Lower leg skin (tissue), 4 donors: Measurements from ENCODE around the gene LACRT. TPM values are rescaled to one million over a fixed set of nuclear protein-coding genes. Genes with fewer than 3 reads are reported as not detected.

ENCODE experiments used
- DNase-seq, 2 donors: peaks; one replicate each; pipeline ENCODE4 v3.0.0-alpha.2; 2019; ENCODE audit warnings: low spot score in 2 of 2
- H3K4me3 ChIP-seq: fragments of 200-600 bp; sonication (generic); 2 replicates; pipeline ENCODE4 v1.5.1; 2017; ENCODE audit warnings: mild to moderate bottlenecking, low read depth; ENCODE audit not compliant: poor library complexity, severe bottlenecking
- CTCF ChIP-seq, 3 donors: fragments of 450-650 bp; IDR thresholded peaks; one replicate each; pipeline ENCODE4 v1.5.1; 2016; ENCODE audit warnings: antibody characterized with exemption in 3 of 3, mild to moderate bottlenecking in 3 of 3, moderate library complexity in 2 of 3
- POLR2A ChIP-seq, 2 donors: fragments of 450-650 bp; IDR thresholded peaks; one replicate each; pipeline ENCODE4 v1.6.1; 2016 to 2017; ENCODE audit warnings: antibody characterized with exemption in 2 of 2, mild to moderate bottlenecking in 1 of 2, moderate library complexity in 1 of 2
- WGBS, 2 donors: methylation state at CpG; one replicate each; pipeline ENCODE4 v1.1.5; 2018; 5-methylcytosine and 5-hydroxymethylcytosine counted together
- intact Hi-C: fragments of 100-400 bp; cut with DNase I; formaldehyde crosslinking; loops from one replicate; pipeline ENCODE4 v1.15.0; 2023; ENCODE audit warnings: low total_unique reads
- total RNA-seq, 4 donors: library from RNA; depleted of rRNA; stranded (reverse); fragments of >200 nt; gene quantifications; one replicate each; pipeline ENCODE4 v1.1.0, GENCODE V29; 2016

LACRT gene
- total RNA-seq, 4 donors from 2014 or later: 0.68 TPM; not detected in 3

DNA sequence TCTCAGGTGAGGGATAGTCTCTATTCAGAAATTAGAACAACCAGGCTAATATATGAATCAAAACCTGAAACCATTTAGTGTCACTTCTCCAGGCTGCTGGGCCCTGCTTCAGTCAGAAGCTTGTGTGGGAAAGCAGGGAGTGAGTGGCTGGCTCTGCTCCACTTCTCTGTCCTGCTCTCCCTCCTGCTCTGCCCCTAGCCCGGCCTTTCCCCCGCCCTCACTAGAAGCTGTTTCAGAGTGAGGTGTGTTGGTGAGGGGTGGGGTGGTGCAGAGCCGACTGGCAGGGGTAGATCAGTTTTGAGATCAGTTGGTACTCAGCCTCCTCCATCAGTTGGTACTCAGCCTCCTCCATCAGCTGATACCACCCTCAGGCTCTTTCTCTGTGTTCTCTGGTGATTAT, 39.2 kb downstream of the LACRT start:
- WGBS, 2 donors: 73 to 88% methylated on average over 3 of the region's 3 CpGs
- DNase-seq: no peak
- no peak overlapping the region for H3K4me3 ChIP-seq
- intact Hi-C loops: no loop called here
- TF ChIP-seq POLR2A (IDR thresholded peaks at IDR 0.05) (no peak), CTCF (IDR thresholded peaks at IDR 0.05) (no peak)

DNA sequence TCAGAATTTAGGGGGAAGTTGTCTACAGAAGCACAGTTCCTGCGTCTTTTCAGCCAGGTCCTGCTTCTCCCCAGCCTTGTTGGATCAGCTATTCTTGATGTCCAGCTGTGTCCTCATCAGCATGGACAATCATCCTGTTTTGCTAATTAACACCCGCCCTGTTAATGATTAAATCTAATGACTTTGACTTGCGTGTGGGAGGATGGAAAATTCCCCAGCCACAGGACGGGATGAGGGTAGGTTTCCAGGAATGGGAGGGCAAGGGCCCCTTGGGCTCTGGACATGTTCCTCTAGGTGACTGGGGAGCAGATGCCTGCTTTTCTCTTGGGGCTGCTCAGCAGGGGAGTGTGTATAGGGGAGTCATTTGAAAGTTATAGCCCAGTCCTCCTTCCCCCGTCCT, 41.0 kb downstream of the LACRT start:
- no peak for TF ChIP-seq POLR2A (IDR thresholded peaks at IDR 0.05)
- intact Hi-C loops: no loop called here
- no peak overlapping the region for H3K4me3 ChIP-seq
- 50 to 57% methylated on average over 5 of the region's 5 CpGs for WGBS, 2 donors
- DNase-seq: no peak

GRCh38 chr12:54593135-54593534, 41.6 kb downstream of the LACRT start:
- TF ChIP-seq CTCF (IDR thresholded peaks at IDR 0.05) (no peak), POLR2A (IDR thresholded peaks at IDR 0.05) (no peak)
- 74 to 78% methylated on average over 4 of the region's 4 CpGs for WGBS, 2 donors
- DNase-seq: no peak
- intact Hi-C loops: no loop called here
- no peak overlapping the region for H3K4me3 ChIP-seq

- intact Hi-C loops: no loop called here
- DNase-seq: no peak
- no peak overlapping the region for H3K4me3 ChIP-seq
- no peak for TF ChIP-seq CTCF (IDR thresholded peaks at IDR 0.05)
- no peak for TF ChIP-seq POLR2A (IDR thresholded peaks at IDR 0.05)
- 70% methylated on average over 2 of the region's 2 CpGs for WGBS, 2 donors
Observed at GRCh38 chr12:54592316-54592715, 42.4 kb downstream of the LACRT start.

GRCh38 chr12:54590978-54591591, 43.6 kb downstream of the LACRT start:
- no peak overlapping the region for H3K4me3 ChIP-seq
- TF ChIP-seq POLR2A (IDR thresholded peaks at IDR 0.05) (no peak), CTCF (IDR thresholded peaks at IDR 0.05) (no peak)
- intact Hi-C loops: no loop called here
- no peak for DNase-seq
- 48% methylated on average over 7 of the region's 7 CpGs for WGBS, 2 donors

DNA sequence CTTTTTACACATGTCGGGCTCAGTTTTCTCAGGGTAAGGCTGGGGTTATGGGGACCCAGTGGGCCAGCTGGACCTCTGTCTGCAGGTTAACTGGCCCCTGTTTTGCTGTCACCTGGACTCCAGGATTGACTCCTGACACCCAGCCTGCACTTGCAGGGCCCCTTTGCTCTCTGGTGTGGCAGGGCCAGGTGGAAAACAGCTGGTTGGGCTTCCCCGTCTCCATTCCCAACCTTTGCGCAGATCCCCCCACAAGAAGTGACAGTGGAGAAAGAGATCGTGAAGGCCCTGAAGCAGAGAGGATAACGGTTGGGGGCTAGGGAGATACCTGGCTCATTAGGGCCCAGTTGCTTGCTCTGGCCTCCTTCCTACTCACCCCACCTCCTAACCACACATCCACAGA, 44.7 kb downstream of the LACRT start:
- no peak for DNase-seq
- TF ChIP-seq CTCF (IDR thresholded peaks at IDR 0.05): no peak
- no peak for TF ChIP-seq POLR2A (IDR thresholded peaks at IDR 0.05)
- WGBS, 2 donors: 90 to 91% methylated on average over 5 of the region's 5 CpGs
- intact Hi-C loops: no loop called here
- H3K4me3 ChIP-seq: no peak overlapping the region
